Panc1 (cell line): ENCODE results near the gene ITGB3. TPM values are rescaled to one million over a fixed set of nuclear protein-coding genes. Genes with fewer than 3 reads are reported as not detected.

ENCODE experiments used
- ATAC-seq: fragments of 200-7000 bp; cut with Tn5 transposase; 2 replicates; pipeline ENCODE4 v1.9.1; 2020; ENCODE audit warnings: mild to moderate bottlenecking, moderate library complexity
- BruUV-seq: library from RNA; stranded (reverse); fragments of 400-500 nt; replicated peaks from 2 replicates; lab custom pipeline; 2021; lab: Mats Ljungman, UMichigan
- CTCF ChIA-PET: fragments of 300-600 bp; sonication (Branson Sonifier 250); formaldehyde crosslinking; loops from one replicate; lab custom pipeline; 2022; ENCODE audit warnings: antibody characterized with exemption; lab: Charles Lee
- POLR2A ChIA-PET: fragments of 300-600 bp; sonication (Branson Sonifier 250); formaldehyde crosslinking; loops from one replicate; lab custom pipeline; 2022; ENCODE audit warnings: antibody characterized with exemption; lab: Charles Lee
- DNase-seq: peaks from one replicate; pipeline ENCODE4 v3.0.0-alpha.2; 2010; ENCODE audit warnings: low read depth, low spot score
- H3K27ac ChIP-seq: 2 replicates; pipeline ENCODE4 v1.5.1; 2011; ENCODE audit warnings: mild to moderate bottlenecking, low read length, inconsistent platforms
- H3K27me3 ChIP-seq: fragments of 200-500 bp; sonication (Bioruptor generic); 2 replicates; pipeline ENCODE4 v1.6.0; 2014; ENCODE audit warnings: low read length, inconsistent platforms; ENCODE audit not compliant: control insufficient read depth, insufficient read depth
- H3K36me3 ChIP-seq: fragments of 200-500 bp; sonication (Bioruptor generic); 2 replicates; pipeline ENCODE4 v1.5.1; 2014; ENCODE audit warnings: inconsistent platforms, mild to moderate bottlenecking, low read length, moderate library complexity; ENCODE audit not compliant: control insufficient read depth, insufficient read depth
- H3K4me1 ChIP-seq: 2 replicates; pipeline ENCODE4 v1.5.1; 2011; ENCODE audit warnings: inconsistent platforms, mild to moderate bottlenecking, low read length, moderate library complexity; ENCODE audit not compliant: control insufficient read depth, insufficient read depth
- H3K4me3 ChIP-seq, 2 experiments: 2 replicates each; pipeline ENCODE4 v1.5.1; 2011 to 2012; ENCODE audit warnings: low read depth in 2 of 2, low read length in 2 of 2, mild to moderate bottlenecking in 2 of 2, inconsistent platforms in 1 of 2, moderate library complexity in 1 of 2
- H3K9me3 ChIP-seq: fragments of 200-500 bp; sonication (Bioruptor generic); 2 replicates; pipeline ENCODE4 v1.5.1; 2014; ENCODE audit warnings: low read depth, mild to moderate bottlenecking, inconsistent platforms, low read length, moderate library complexity; ENCODE audit not compliant: control insufficient read depth, insufficient read depth
- CTCF ChIP-seq: fragments of 450-650 bp; IDR thresholded peaks from 2 replicates; pipeline ENCODE4 v1.5.1; 2017; ENCODE audit warnings: mild to moderate bottlenecking
- POLR2AphosphoS5 ChIP-seq: IDR thresholded peaks from 2 replicates; pipeline ENCODE4 v1.6.1; 2012; ENCODE audit warnings: mild to moderate bottlenecking, low read depth, low read length, moderate library complexity
- REST ChIP-seq, 2 experiments: IDR thresholded peaks; 2 replicates each; pipeline ENCODE4 v1.6.1; 2011 to 2012; ENCODE audit warnings: low read depth in 2 of 2, control low read depth in 1 of 2, low read length in 1 of 2, mild to moderate bottlenecking in 1 of 2, moderate library complexity in 1 of 2; ENCODE audit not compliant: insufficient read depth in 1 of 2
- SIN3A ChIP-seq: IDR thresholded peaks from 2 replicates; pipeline ENCODE4 v1.6.1; 2012; ENCODE audit warnings: low read depth, mild to moderate bottlenecking, low read length, moderate library complexity, borderline replicate concordance; ENCODE audit not compliant: insufficient read depth
- TCF7L2 ChIP-seq: IDR thresholded peaks from 2 replicates; pipeline ENCODE4 v1.6.1; 2011; ENCODE audit warnings: mild to moderate bottlenecking, low read depth, low read length, inconsistent platforms
- in situ Hi-C: cut with HindIII; loops from 2 replicates; pipeline ENCODE4 v1.10.0; 2016; ENCODE audit warnings: low sequenced_read_pairs, low pct_unique_long_range_greater_than_20kb
- intact Hi-C: fragments of 100-400 bp; cut with micrococcal nuclease; formaldehyde crosslinking; loops from one replicate; pipeline ENCODE4 v1.10.0; 2022; ENCODE audit not compliant: unreplicated experiment
- total RNA-seq: library from RNA; stranded (reverse); gene quantifications from one replicate; pipeline ENCODE4 v1.2.1, GENCODE V29; 2021; ENCODE audit not compliant: unreplicated experiment

Gene ITGB3
- total RNA-seq, 1 experiment from 2014 or later = 17.6 TPM

- TF ChIP-seq SIN3A (no peak), REST (IDR thresholded peaks at IDR 0.05; ENCODE audit: insufficient read depth in 1 of 2, low read depth in 2 of 2, low read length in 1 of 2) (no peak), TCF7L2 (no peak), POLR2AphosphoS5 (no peak), CTCF (no peak)
- CTCF ChIA-PET = no interaction called here
- Histone ChIP-seq H3K36me3 (no peaks in the 10 kb centered on the region), H3K27ac (no peak overlapping the region), H3K4me1 (peaks cover 3% of the 10 kb centered on the region; the same call in 1 of the 2 replicates), H3K9me3 (no peaks in the 10 kb centered on the region), H3K4me3 (no peak overlapping the region), H3K27me3 (no peaks in the 10 kb centered on the region)
- intact Hi-C loops = no loop called here
- no TSS peak for BruUV-seq
- POLR2A ChIA-PET = no interaction called here
- no peak for ATAC-seq
- in situ Hi-C loops = no loop called here
- no peak for DNase-seq
Measured at GRCh38 chr17:47298712-47299111, 45.1 kb downstream of the ITGB3 start.

GRCh38 chr17:47299239-47299910 is 45.7 kb downstream of the ITGB3 start:
- POLR2A ChIA-PET = no interaction called here
- no TSS peak for BruUV-seq
- H3K27me3 ChIP-seq = no peaks in the 10 kb centered on the region
- CTCF ChIA-PET = no interaction called here
- in situ Hi-C loops = no loop called here
- ATAC-seq (no peak), DNase-seq (no peak)
- no peaks in the 10 kb centered on the region for H3K4me1 ChIP-seq
- H3K9me3 ChIP-seq = no peaks in the 10 kb centered on the region
- intact Hi-C loops = no loop called here
- no peaks in the 10 kb centered on the region for H3K36me3 ChIP-seq
- TF ChIP-seq REST (IDR thresholded peaks at IDR 0.05; ENCODE audit: insufficient read depth in 1 of 2, low read depth in 2 of 2, low read length in 1 of 2) (no peak), TCF7L2 (no peak), CTCF (no peak), SIN3A (no peak), POLR2AphosphoS5 (no peak)
- no peak overlapping the region for H3K4me3 ChIP-seq
- H3K27ac ChIP-seq = no peak overlapping the region
